ENCODE data around the gene GEMIN2.
"Not testable (repeated sequence)": the region's sequence is repeated elsewhere in the genome, so short reads cannot be mapped to it uniquely, and the experiment has no call there.

Gene GEMIN2

DNA sequence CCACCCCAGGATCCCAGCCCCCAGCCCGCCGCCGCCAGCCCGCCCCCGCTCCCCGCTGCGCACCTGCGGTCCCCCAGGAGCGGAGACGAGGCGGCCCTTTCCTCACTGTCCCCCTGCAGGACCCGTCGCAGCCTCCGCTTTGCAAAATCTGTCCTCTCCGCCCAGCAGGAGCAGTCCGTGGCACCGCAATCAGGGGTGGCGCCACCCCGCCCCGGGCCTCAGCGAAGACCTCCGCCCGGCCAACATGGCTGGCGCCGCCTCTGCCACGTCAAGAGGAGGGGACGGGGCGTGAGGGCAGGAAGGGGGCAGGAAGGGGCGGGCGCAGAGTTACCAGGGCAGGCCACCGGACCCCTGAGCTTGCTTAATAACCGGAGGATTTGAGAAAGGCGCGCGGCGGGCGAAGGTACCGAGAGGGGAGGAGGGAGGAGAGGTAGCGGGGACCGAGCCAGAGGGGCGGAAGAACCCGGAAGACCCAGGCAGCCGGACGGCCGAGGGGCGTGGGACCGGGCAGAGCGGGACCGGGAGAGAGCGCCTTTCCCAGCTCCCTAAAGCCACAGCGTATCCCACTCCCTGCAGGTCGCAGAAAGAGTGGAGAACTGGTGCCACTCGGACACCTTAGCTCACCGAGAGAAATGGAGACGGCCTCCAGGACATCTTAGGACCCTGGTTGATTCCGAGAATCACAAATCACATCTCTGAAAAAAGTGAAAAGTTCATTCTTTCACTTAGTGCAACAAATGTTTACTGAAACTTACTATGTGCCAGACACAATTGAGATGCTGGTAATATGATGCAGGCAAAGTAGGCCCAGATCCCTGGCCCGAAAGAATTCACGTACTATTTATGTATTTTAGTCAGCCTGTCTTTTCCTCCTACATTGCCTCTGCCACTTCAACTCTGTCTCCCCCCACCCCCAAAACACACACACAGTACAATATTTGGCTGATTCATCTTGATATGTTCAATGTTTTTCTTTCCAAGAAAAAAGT is 10.9 kb upstream of the GEMIN2 start, which contains the start of gene SEC23A:
SEC23A (minus strand) TSS at position 267 of the 989 bp plus-strand sequence. CDS start 7,117 bp downstream, outside the sequence.
- ATAC-seq (ENCODE audit: insufficient read depth, low read depth) (peak; percentile 96), DNase-seq (peak; percentile 88)
- Histone ChIP-seq H3K4me2 (ENCODE audit: insufficient read depth, low read length) (peak within 1 kb of the TSS; percentile 74), H3K4me1 (ENCODE audit: insufficient read depth, low read length) (peaks cover 42% of the 10 kb centered on the region), H3K9ac (ENCODE audit: low read depth, low read length) (peak within 1 kb of the TSS; percentile 91), H3K79me2 (ENCODE audit: insufficient read depth, low read length) (peaks cover 54% of the 10 kb centered on the region), H3K27ac (ENCODE audit: low read length) (peak within 1 kb of the TSS; percentile 91), H3K4me3 (ENCODE audit: low read depth in 1 of 2, low read length in 2 of 2) (peak within 1 kb of the TSS; percentile 71 to 93), H2AFZ (ENCODE audit: low read depth, low read length) (peak within 1 kb of the TSS; percentile 93), H3K9me3 (ENCODE audit: insufficient read depth, low read length, severe bottlenecking) (no peaks in the 10 kb centered on the region), H3K36me3 (ENCODE audit: insufficient read depth, low read length) (no peaks in the 10 kb centered on the region; the same call in 1 of the 2 replicates), H4K20me1 (ENCODE audit: insufficient read depth, low read length) (no peaks in the 10 kb centered on the region), H3K27me3 (ENCODE audit: insufficient read depth, low read length, poor library complexity) (no peaks in the 10 kb centered on the region)
- no peak for TF ChIP-seq EZH2 (IDR thresholded peaks at IDR 0.05; ENCODE audit: borderline replicate concordance, low read depth, low read length, severe bottlenecking)
- TF ChIP-seq, protein P1, sequence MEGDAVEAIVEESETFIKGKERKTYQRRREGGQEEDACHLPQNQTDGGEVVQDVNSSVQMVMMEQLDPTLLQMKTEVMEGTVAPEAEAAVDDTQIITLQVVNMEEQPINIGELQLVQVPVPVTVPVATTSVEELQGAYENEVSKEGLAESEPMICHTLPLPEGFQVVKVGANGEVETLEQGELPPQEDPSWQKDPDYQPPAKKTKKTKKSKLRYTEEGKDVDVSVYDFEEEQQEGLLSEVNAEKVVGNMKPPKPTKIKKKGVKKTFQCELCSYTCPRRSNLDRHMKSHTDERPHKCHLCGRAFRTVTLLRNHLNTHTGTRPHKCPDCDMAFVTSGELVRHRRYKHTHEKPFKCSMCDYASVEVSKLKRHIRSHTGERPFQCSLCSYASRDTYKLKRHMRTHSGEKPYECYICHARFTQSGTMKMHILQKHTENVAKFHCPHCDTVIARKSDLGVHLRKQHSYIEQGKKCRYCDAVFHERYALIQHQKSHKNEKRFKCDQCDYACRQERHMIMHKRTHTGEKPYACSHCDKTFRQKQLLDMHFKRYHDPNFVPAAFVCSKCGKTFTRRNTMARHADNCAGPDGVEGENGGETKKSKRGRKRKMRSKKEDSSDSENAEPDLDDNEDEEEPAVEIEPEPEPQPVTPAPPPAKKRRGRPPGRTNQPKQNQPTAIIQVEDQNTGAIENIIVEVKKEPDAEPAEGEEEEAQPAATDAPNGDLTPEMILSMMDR (IDR thresholded peaks at IDR 0.05; ENCODE audit: borderline replicate concordance, extremely low read depth, low read length, poor library complexity, severe bottlenecking): peak; percentile 1

DNA sequence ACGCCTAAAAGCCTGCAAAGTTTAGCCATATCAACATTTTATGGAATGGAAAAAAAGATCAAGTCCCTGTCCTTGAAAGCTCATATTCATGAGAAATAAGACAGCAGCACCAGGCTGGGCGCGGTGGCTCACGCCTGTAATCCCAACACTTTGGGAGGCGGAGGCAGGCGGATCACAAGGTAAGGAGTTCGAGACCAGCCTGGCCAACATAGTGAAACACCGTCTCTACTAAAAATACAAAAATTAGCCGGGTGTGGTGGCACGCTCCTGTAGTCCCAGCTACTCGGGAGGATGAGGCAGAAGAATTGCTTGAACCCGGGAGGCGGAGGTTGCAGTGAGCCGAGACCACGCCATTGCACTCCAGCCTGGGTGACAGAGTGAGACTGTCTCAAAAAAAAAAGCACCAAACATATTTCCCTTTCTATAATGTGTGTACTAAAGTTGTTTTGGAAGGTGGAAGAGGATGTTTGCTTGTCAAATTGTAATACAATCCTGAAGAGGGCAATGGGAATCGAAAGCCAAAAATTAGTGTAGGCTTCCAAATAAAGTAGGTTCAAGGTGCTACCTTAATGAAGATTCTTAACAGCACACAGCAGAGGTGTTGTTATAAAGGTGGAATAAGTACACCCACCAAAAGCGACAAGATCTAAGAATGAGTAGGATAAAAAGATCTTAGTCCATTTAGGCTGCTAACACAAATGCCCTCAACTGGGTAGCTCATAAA is 9.9 kb upstream of the GEMIN2 start:
- peaks cover 42% of the 10 kb centered on the region for H3K4me1 ChIP-seq (ENCODE audit: insufficient read depth, low read length)
- H3K36me3 ChIP-seq (ENCODE audit: insufficient read depth, low read length); H4K20me1 ChIP-seq (ENCODE audit: insufficient read depth, low read length); ATAC-seq (ENCODE audit: insufficient read depth, low read depth); H3K27me3 ChIP-seq (ENCODE audit: insufficient read depth, low read length, poor library complexity); DNase-seq; H3K9me3 ChIP-seq (ENCODE audit: insufficient read depth, low read length, severe bottlenecking): not testable (repeated sequence)
- H3K27ac ChIP-seq (ENCODE audit: low read length): peak overlapping the region; percentile 91
- H3K4me3 ChIP-seq (ENCODE audit: low read depth in 1 of 2, low read length in 2 of 2): peak overlapping the region; percentile 71 to 93; a peak in 3 of 4 replicates
- peaks cover 47% of the 10 kb centered on the region for H3K79me2 ChIP-seq (ENCODE audit: insufficient read depth, low read length)
- peak overlapping the region; percentile 93; the same call in 1 of the 2 replicates for H2AFZ ChIP-seq (ENCODE audit: low read depth, low read length)
- peak overlapping the region; percentile 74 for H3K4me2 ChIP-seq (ENCODE audit: insufficient read depth, low read length)
- peak overlapping the region; percentile 91 for H3K9ac ChIP-seq (ENCODE audit: low read depth, low read length)

DNA sequence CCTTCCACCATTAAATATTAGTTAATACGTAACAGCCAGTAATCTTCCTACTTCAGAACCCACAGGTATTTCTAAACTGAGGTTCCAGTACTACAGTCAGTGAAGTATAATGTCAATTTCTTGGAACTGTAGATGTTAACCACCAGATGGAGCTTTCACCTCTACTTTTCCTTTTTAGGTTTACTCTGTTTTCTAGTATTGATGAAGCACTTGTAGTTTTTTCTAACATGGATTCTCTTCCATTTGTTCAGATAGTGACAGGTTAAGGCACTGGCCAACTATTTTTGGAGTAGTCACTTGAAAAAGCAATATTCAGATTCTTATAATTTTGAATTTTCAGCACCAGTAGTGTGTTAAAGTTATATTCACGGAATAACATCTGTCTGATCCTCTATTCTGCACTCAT is 6.5 kb upstream of the GEMIN2 start:
- no peak for TF ChIP-seq EZH2 (IDR thresholded peaks at IDR 0.05; ENCODE audit: borderline replicate concordance, low read depth, low read length, severe bottlenecking)
- TF ChIP-seq, protein P1 (IDR thresholded peaks at IDR 0.05; ENCODE audit: borderline replicate concordance, extremely low read depth, low read length, poor library complexity, severe bottlenecking): peak; percentile 64
- Histone ChIP-seq H2AFZ (ENCODE audit: low read depth, low read length) (no peak overlapping the region), H3K4me2 (ENCODE audit: insufficient read depth, low read length) (no peak overlapping the region), H3K79me2 (ENCODE audit: insufficient read depth, low read length) (peaks cover 15% of the 10 kb centered on the region), H3K9ac (ENCODE audit: low read depth, low read length) (no peak overlapping the region), H3K9me3 (ENCODE audit: insufficient read depth, low read length, severe bottlenecking) (no peaks in the 10 kb centered on the region), H3K4me1 (ENCODE audit: insufficient read depth, low read length) (peaks cover 13% of the 10 kb centered on the region), H3K27ac (ENCODE audit: low read length) (no peak overlapping the region), H3K4me3 (ENCODE audit: low read depth in 1 of 2, low read length in 2 of 2) (no peak overlapping the region), H3K27me3 (ENCODE audit: insufficient read depth, low read length, poor library complexity) (no peaks in the 10 kb centered on the region), H4K20me1 (ENCODE audit: insufficient read depth, low read length) (no peaks in the 10 kb centered on the region), H3K36me3 (ENCODE audit: insufficient read depth, low read length) (no peaks in the 10 kb centered on the region; the same call in 1 of the 2 replicates)
- no peak for DNase-seq
- ATAC-seq (ENCODE audit: insufficient read depth, low read depth): no peak; the same call in 2 of the 3 replicates

All from DND-41 (cell line).